HEK293 (cell line): ENCODE measurements around the gene POSTN.

Experiments used
- CTCF ChIA-PET: fragments of 350-600 bp; formaldehyde crosslinking; extraction: SDS; loops from one replicate; lab custom pipeline; 2021; ENCODE audit warnings: antibody characterized with exemption; lab: Yijun Ruan, JAX
- POLR2A ChIA-PET: fragments of 300-600 bp; formaldehyde crosslinking; extraction: SDS; loops from one replicate; lab custom pipeline; 2020; ENCODE audit warnings: antibody characterized with exemption, inconsistent platforms; lab: Yijun Ruan, JAX
- H3K27ac ChIP-seq: fragments of 200-500 bp; sonication (Bioruptor generic); 2 replicates; pipeline ENCODE4 v1.5.1; 2014; ENCODE audit warnings: low read depth, low read length, control low read depth, inconsistent platforms; ENCODE audit errors: extremely low read depth
- H3K36me3 ChIP-seq, 2 experiments: fragments of 200-500 bp in 1 of 2; sonication (Bioruptor generic) in 1 of 2; 1 replicate in 1 of 2; 2 replicates in 1 of 2; pipeline ENCODE4 v1.5.1; 2014 to 2017; ENCODE audit warnings: inconsistent platforms in 2 of 2, low read length in 2 of 2; ENCODE audit not compliant: control insufficient read depth in 2 of 2, insufficient read depth in 1 of 2
- H3K4me1 ChIP-seq: fragments of 200-500 bp; sonication (Bioruptor generic); 2 replicates; pipeline ENCODE4 v1.5.1; 2014; ENCODE audit warnings: mild to moderate bottlenecking, low read length, inconsistent platforms; ENCODE audit not compliant: control insufficient read depth, insufficient read depth
- H3K4me3 ChIP-seq: 2 replicates; pipeline ENCODE4 v1.5.1; 2011; ENCODE audit warnings: low read depth, mild to moderate bottlenecking, control low read depth, low read length, moderate library complexity
- H3K9me3 ChIP-seq: fragments of 200-500 bp; sonication (Bioruptor generic); 2 replicates; pipeline ENCODE4 v1.5.1; 2014; ENCODE audit warnings: low read depth, low read length, inconsistent platforms; ENCODE audit not compliant: control insufficient read depth, insufficient read depth
- BCL11A ChIP-seq: fragments of 450-650 bp; formaldehyde crosslinking; IDR thresholded peaks from 2 replicates; pipeline ENCODE4 v1.5.1; 2016; ENCODE audit warnings: low read depth, missing biosample characterization, missing genetic modification characterization
- GLIS1 ChIP-seq: fragments of 450-650 bp; formaldehyde crosslinking; IDR thresholded peaks from 2 replicates; pipeline ENCODE4 v1.5.1; 2016; ENCODE audit warnings: missing biosample characterization, missing genetic modification characterization
- KLF10 ChIP-seq: fragments of 450-650 bp; IDR thresholded peaks from 2 replicates; pipeline ENCODE4 v1.5.1; 2018; ENCODE audit warnings: missing biosample characterization, mild to moderate bottlenecking, missing genetic modification characterization
- KLF8 ChIP-seq: fragments of 450-650 bp; formaldehyde crosslinking; IDR thresholded peaks from 2 replicates; pipeline ENCODE4 v1.5.1; 2016; ENCODE audit warnings: missing biosample characterization, missing genetic modification characterization
- MYNN ChIP-seq: fragments of 450-650 bp; formaldehyde crosslinking; IDR thresholded peaks from 2 replicates; pipeline ENCODE4 v1.5.1; 2016; ENCODE audit warnings: missing biosample characterization, missing genetic modification characterization, borderline replicate concordance
- SALL2 ChIP-seq: fragments of 450-650 bp; formaldehyde crosslinking; IDR thresholded peaks from 2 replicates; pipeline ENCODE4 v1.5.0; 2017; ENCODE audit warnings: missing biosample characterization, mild to moderate bottlenecking, missing genetic modification characterization, borderline replicate concordance
- SP7 ChIP-seq: fragments of 450-650 bp; formaldehyde crosslinking; IDR thresholded peaks from 2 replicates; pipeline ENCODE4 v1.5.1; 2016; ENCODE audit warnings: missing biosample characterization, missing genetic modification characterization
- ZBTB1 ChIP-seq: fragments of 450-650 bp; formaldehyde crosslinking; IDR thresholded peaks from 2 replicates; pipeline ENCODE4 v1.5.1; 2016; ENCODE audit warnings: missing biosample characterization, missing genetic modification characterization
- ZBTB21 ChIP-seq: fragments of 450-650 bp; formaldehyde crosslinking; IDR thresholded peaks from 2 replicates; pipeline ENCODE4 v1.5.1; 2017; ENCODE audit warnings: missing biosample characterization, missing genetic modification characterization
- ZBTB8A ChIP-seq: fragments of 450-650 bp; formaldehyde crosslinking; IDR thresholded peaks from 2 replicates; pipeline ENCODE4 v1.5.1; 2016; ENCODE audit warnings: missing biosample characterization, missing genetic modification characterization
- ZNF121 ChIP-seq: fragments of 450-650 bp; formaldehyde crosslinking; IDR thresholded peaks from 2 replicates; pipeline ENCODE4 v1.5.1; 2016; ENCODE audit warnings: missing biosample characterization, missing genetic modification characterization
- ZNF2 ChIP-seq: fragments of 450-650 bp; formaldehyde crosslinking; IDR thresholded peaks from 2 replicates; pipeline ENCODE4 v1.5.1; 2016; ENCODE audit warnings: missing biosample characterization, missing genetic modification characterization
- ZNF426 ChIP-seq: fragments of 450-650 bp; formaldehyde crosslinking; IDR thresholded peaks from 2 replicates; pipeline ENCODE4 v1.5.1; 2017; ENCODE audit warnings: missing biosample characterization, missing genetic modification characterization, mild to moderate bottlenecking, inconsistent platforms, moderate library complexity
- ZNF48 ChIP-seq: fragments of 450-650 bp; formaldehyde crosslinking; IDR thresholded peaks from 2 replicates; pipeline ENCODE4 v1.5.1; 2016; ENCODE audit warnings: missing biosample characterization, missing genetic modification characterization
- ZNF558 ChIP-seq: fragments of 450-650 bp; formaldehyde crosslinking; IDR thresholded peaks from 2 replicates; pipeline ENCODE4 v1.5.1; 2016; ENCODE audit warnings: missing biosample characterization, missing genetic modification characterization
- ZNF670 ChIP-seq: fragments of 450-650 bp; formaldehyde crosslinking; IDR thresholded peaks from 2 replicates; pipeline ENCODE4 v1.5.1; 2016; ENCODE audit warnings: missing biosample characterization, missing genetic modification characterization, low read depth
- ZNF791 ChIP-seq: fragments of 450-650 bp; formaldehyde crosslinking; IDR thresholded peaks from 2 replicates; pipeline ENCODE4 v1.5.1; 2016; ENCODE audit warnings: missing biosample characterization, missing genetic modification characterization
- ZNF837 ChIP-seq: fragments of 450-650 bp; formaldehyde crosslinking; IDR thresholded peaks from 2 replicates; pipeline ENCODE4 v1.5.1; 2016; ENCODE audit warnings: missing biosample characterization, missing genetic modification characterization
- TF ChIP-seq, protein P1 (sequence below): fragments of 450-650 bp; formaldehyde crosslinking; conservative IDR thresholded peaks from 2 replicates; pipeline ENCODE4 v1.5.1; 2016; ENCODE audit warnings: low read depth, missing biosample characterization, missing genetic modification characterization
- TF ChIP-seq, protein P2 (sequence below): fragments of 450-650 bp; formaldehyde crosslinking; IDR thresholded peaks from 2 replicates; pipeline ENCODE4 v1.5.1; 2016; ENCODE audit warnings: missing biosample characterization, missing genetic modification characterization, borderline replicate concordance
- TF ChIP-seq, protein P3 (sequence below): fragments of 450-650 bp; IDR thresholded peaks from 2 replicates; pipeline ENCODE4 v1.5.1; 2018; ENCODE audit warnings: missing biosample characterization, mild to moderate bottlenecking, missing genetic modification characterization

POSTN gene

DNA sequence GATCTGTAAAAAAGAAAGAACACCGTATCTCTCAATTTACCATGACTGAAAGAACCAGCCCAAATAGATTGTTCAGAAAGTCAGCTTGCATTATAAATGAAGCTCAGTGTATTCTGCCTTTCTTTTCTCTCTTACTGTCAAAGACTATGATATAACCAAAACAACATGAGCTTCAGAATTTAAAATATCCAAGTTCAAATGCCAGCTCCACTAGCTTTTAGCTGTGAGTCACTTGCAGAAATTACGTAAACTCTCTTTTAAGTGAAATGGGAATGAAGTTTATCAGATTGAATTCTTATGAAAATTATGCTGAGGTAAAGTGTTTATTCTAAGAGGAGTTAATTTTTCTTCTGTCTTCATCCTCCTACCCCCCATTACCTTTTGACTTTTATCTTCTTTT lies 20.0 kb upstream of the POSTN start (continued):
- TF ChIP-seq, protein P1, sequence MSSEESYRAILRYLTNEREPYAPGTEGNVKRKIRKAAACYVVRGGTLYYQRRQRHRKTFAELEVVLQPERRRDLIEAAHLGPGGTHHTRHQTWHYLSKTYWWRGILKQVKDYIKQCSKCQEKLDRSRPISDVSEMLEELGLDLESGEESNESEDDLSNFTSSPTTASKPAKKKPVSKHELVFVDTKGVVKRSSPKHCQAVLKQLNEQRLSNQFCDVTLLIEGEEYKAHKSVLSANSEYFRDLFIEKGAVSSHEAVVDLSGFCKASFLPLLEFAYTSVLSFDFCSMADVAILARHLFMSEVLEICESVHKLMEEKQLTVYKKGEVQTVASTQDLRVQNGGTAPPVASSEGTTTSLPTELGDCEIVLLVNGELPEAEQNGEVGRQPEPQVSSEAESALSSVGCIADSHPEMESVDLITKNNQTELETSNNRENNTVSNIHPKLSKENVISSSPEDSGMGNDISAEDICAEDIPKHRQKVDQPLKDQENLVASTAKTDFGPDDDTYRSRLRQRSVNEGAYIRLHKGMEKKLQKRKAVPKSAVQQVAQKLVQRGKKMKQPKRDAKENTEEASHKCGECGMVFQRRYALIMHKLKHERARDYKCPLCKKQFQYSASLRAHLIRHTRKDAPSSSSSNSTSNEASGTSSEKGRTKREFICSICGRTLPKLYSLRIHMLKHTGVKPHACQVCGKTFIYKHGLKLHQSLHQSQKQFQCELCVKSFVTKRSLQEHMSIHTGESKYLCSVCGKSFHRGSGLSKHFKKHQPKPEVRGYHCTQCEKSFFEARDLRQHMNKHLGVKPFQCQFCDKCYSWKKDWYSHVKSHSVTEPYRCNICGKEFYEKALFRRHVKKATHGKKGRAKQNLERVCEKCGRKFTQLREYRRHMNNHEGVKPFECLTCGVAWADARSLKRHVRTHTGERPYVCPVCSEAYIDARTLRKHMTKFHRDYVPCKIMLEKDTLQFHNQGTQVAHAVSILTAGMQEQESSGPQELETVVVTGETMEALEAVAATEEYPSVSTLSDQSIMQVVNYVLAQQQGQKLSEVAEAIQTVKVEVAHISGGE (tag by site-specific recombination) = no peak
- no peak for TF ChIP-seq BCL11A (tag by site-specific recombination)
- TF ChIP-seq SALL2 (tag by site-specific recombination) = no peak
- TF ChIP-seq ZBTB8A (tag by site-specific recombination) = no peak
- TF ChIP-seq KLF10 (tag by site-specific recombination) = no peak
- TF ChIP-seq ZBTB21 = no peak
- TF ChIP-seq KLF8 = no peak
- TF ChIP-seq ZNF2 = no peak
- no peak for TF ChIP-seq SP7
- TF ChIP-seq ZNF426 (tag by site-specific recombination) = no peak
- no peak for TF ChIP-seq ZNF121
- TF ChIP-seq, all 188 proteins: peak for 0

DNA sequence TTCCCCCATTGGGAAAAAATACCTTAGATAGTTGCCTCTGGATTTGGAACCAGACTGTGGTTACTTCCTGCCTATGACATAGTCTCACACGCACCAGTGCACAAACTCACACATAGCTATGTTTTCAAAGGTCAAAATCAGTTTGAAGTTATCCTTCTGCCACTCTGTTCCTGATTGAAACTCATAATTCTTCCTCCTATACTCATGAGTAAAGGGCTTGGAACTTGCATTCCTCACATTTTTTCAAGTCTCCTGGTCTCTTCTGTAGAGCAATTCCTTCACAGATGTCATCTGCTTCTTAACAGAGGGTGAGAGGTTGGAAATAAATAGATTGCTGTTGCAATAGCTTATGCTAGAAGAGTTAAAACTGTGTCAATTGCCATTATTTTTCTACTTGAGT lies 18.6 kb upstream of the POSTN start:
- no peaks in the 10 kb centered on the region for H3K36me3 ChIP-seq
- H3K4me1 ChIP-seq = peaks cover 7% of the 10 kb centered on the region
- no peaks in the 10 kb centered on the region for H3K9me3 ChIP-seq
- TF ChIP-seq, protein P2, sequence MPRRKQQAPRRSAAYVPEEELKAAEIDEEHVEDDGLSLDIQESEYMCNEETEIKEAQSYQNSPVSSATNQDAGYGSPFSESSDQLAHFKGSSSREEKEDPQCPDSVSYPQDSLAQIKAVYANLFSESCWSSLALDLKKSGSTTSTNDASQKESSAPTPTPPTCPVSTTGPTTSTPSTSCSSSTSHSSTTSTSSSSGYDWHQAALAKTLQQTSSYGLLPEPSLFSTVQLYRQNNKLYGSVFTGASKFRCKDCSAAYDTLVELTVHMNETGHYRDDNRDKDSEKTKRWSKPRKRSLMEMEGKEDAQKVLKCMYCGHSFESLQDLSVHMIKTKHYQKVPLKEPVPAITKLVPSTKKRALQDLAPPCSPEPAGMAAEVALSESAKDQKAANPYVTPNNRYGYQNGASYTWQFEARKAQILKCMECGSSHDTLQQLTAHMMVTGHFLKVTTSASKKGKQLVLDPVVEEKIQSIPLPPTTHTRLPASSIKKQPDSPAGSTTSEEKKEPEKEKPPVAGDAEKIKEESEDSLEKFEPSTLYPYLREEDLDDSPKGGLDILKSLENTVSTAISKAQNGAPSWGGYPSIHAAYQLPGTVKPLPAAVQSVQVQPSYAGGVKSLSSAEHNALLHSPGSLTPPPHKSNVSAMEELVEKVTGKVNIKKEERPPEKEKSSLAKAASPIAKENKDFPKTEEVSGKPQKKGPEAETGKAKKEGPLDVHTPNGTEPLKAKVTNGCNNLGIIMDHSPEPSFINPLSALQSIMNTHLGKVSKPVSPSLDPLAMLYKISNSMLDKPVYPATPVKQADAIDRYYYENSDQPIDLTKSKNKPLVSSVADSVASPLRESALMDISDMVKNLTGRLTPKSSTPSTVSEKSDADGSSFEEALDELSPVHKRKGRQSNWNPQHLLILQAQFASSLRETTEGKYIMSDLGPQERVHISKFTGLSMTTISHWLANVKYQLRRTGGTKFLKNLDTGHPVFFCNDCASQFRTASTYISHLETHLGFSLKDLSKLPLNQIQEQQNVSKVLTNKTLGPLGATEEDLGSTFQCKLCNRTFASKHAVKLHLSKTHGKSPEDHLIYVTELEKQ (tag by site-specific recombination) = no peak
- TF ChIP-seq ZNF670 (no peak), MYNN (no peak), ZNF48 (tag by site-specific recombination) (no peak), ZBTB1 (tag by site-specific recombination) (no peak), ZNF837 (tag by site-specific recombination) (no peak), ZNF558 (no peak), GLIS1 (tag by site-specific recombination) (no peak), ZNF791 (tag by site-specific recombination) (no peak)
- TF ChIP-seq, protein P3, sequence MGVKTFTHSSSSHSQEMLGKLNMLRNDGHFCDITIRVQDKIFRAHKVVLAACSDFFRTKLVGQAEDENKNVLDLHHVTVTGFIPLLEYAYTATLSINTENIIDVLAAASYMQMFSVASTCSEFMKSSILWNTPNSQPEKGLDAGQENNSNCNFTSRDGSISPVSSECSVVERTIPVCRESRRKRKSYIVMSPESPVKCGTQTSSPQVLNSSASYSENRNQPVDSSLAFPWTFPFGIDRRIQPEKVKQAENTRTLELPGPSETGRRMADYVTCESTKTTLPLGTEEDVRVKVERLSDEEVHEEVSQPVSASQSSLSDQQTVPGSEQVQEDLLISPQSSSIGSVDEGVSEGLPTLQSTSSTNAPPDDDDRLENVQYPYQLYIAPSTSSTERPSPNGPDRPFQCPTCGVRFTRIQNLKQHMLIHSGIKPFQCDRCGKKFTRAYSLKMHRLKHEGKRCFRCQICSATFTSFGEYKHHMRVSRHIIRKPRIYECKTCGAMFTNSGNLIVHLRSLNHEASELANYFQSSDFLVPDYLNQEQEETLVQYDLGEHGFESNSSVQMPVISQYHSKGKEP (tag by site-specific recombination) = no peak
- CTCF ChIA-PET = interaction anchor here (0.8 to 2.0 kb wide), 2 partner anchors 14 to 481 kb away, joined by 5 to 7 read pairs; no protein-coding TSS in a partner anchor
- POLR2A ChIA-PET = no interaction called here
- no peak overlapping the region for H3K4me3 ChIP-seq
- no peak overlapping the region for H3K27ac ChIP-seq
